Measurements from ENCODE around the gene ADH4. TPM values are rescaled to one million over a fixed set of nuclear protein-coding genes. Genes with fewer than 3 reads are reported as not detected.

ADH4 gene
- total and polyA plus RNA-seq, 10 of the 15 experiments (the other 5 are each of a cell fraction or from before 2014, with no cell fraction given): not detected

DNA sequence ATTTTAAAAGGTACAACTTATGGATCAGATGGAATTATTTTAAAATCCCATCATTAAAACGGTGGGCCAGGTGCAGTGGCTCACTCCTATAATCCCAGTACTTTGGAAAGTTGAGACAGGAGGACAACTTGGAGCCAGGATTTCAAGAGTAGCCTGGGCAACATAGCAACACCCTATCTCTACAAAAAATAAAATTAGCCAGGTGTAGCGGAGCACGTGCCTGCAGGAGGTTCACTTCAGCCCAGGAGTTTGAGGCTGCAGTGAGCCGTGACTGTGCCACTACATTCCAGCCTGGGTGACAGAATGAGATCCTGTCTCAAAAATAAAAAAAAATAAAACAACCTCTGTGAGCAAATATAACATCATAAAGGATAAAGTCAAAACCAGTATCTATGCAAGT lies 66.9 kb downstream of the ADH4 start (continued):
- TF ChIP-seq, protein P1, sequence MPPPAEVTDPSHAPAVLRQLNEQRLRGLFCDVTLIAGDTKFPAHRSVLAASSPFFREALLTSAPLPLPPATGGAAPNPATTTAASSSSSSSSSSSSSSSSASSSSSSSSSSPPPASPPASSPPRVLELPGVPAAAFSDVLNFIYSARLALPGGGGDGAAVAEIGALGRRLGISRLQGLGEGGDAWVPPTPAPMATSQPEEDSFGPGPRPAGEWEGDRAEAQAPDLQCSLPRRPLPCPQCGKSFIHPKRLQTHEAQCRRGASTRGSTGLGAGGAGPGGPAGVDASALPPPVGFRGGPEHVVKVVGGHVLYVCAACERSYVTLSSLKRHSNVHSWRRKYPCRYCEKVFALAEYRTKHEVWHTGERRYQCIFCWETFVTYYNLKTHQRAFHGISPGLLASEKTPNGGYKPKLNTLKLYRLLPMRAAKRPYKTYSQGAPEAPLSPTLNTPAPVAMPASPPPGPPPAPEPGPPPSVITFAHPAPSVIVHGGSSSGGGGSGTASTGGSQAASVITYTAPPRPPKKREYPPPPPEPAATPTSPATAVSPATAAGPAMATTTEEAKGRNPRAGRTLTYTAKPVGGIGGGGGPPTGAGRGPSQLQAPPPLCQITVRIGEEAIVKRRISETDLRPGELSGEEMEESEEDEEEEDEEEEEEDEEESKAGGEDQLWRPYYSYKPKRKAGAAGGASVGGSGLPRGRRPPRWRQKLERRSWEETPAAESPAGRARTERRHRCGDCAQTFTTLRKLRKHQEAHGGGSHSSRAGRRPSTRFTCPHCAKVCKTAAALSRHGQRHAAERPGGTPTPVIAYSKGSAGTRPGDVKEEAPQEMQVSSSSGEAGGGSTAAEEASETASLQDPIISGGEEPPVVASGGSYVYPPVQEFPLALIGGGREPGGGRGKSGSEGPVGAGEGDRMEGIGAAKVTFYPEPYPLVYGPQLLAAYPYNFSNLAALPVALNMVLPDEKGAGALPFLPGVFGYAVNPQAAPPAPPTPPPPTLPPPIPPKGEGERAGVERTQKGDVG (CRISPR knock-in tag; IDR thresholded peaks at IDR 0.05): no peak

DNA sequence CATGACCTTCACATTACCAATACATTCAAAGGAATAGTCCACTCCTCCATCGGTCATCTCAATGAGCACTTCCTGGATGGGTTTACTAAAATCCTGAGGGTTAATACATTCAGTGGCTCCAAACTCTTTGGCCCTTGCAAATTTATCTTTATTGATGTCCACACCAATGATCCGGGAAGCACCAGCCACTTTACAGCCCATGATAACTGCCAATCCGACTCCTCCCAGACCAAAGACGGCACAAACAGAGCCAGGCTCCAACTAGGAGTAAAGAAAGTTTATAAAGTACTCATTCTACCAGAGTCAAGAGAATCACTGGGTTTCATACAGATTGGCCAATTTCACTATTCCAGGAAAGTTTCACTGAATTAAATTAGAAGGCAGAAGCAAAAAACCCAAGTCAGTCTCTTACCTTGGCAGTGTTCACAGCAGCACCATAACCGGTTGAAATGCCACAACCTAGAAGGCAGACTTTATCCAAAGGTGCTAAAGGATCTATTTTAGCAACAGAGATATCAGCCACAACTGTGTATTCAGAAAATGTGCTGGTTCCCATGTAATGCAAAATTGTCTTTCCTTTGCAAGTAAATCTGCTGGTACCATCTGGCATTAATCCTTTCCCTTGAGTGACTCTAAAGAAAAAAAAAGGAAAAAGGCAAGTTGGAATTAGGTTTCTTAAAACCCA lies 67.7 kb downstream of the ADH4 start:
- ATAC-seq (no peak), DNase-seq (ENCODE audit: low read depth, low spot score) (no peak), FAIRE-seq (no peak)
- CTCF ChIA-PET: no interaction called here
- no peaks in the 10 kb centered on the region for H4K20me1 ChIP-seq (ENCODE audit: control insufficient read depth, insufficient read depth)
- in situ Hi-C loops (cut with MboI): loop anchor here (25.0 kb wide), 1 partner anchor 861 kb away; the partner anchor contains the start of gene DNAJB14
- no peaks in the 10 kb centered on the region for H3K27me3 ChIP-seq (replicated peaks in 1 of 2; ENCODE audit: control insufficient read depth in 2 of 2, insufficient read depth in 2 of 2, low read length in 1 of 2)
- H3K9ac ChIP-seq (ENCODE audit: control insufficient read depth, insufficient read depth, low read length): no peak overlapping the region
- no peak overlapping the region for H3K4me3 ChIP-seq
- WGBS (ENCODE audit: insufficient coverage, insufficient replicate concordance, low lambda C conversion rate, missing lambda C conversion rate): 97% methylated on average over 5 of the region's 5 CpGs
- SMC1A ChIA-PET (ENCODE audit: uncharacterized antibody, unreplicated experiment): no interaction called here
- no peak overlapping the region for H3K4me2 ChIP-seq (ENCODE audit: control insufficient read depth, insufficient read depth)
- POLR2A ChIA-PET: no interaction called here
- H2AFZ ChIP-seq (ENCODE audit: control insufficient read depth, low read depth, low read length): no peak overlapping the region
- H3K27ac ChIP-seq (ENCODE audit: control insufficient read depth, insufficient read depth): no peak overlapping the region
- intact Hi-C loops (cut with micrococcal nuclease; ENCODE audit: unreplicated experiment): no loop called here
- H3K79me2 ChIP-seq (ENCODE audit: control insufficient read depth, insufficient read depth, low read length): no peaks in the 10 kb centered on the region
- H3K4me1 ChIP-seq (ENCODE audit: control insufficient read depth, insufficient read depth, low read length): no peaks in the 10 kb centered on the region
- RAD21 ChIA-PET (ENCODE audit: unreplicated experiment): no interaction called here
- no peaks in the 10 kb centered on the region for H3K9me3 ChIP-seq (replicated peaks; ENCODE audit: control insufficient read depth, insufficient read depth, low read length)
- BruUV-seq (replicated peaks): no TSS peak
- peaks cover 1 to 33% of the 10 kb centered on the region in 2 experiments; a peak in 3 of 4 replicates for H3K36me3 ChIP-seq (ENCODE audit: control insufficient read depth in 2 of 2, insufficient read depth in 2 of 2, low read length in 1 of 2)
- TF ChIP-seq, protein P2, sequence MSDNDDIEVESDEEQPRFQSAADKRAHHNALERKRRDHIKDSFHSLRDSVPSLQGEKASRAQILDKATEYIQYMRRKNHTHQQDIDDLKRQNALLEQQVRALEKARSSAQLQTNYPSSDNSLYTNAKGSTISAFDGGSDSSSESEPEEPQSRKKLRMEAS (IDR thresholded peaks at IDR 0.05; ENCODE audit: low read depth, low read length): no peak
- TF ChIP-seq BRCA1 (IDR thresholded peaks at IDR 0.05; ENCODE audit: low read depth, low read length) (no peak), EZH2 (IDR thresholded peaks at IDR 0.05; ENCODE audit: borderline replicate concordance, control insufficient read depth, low read depth, low read length) (no peak), CBX5 (IDR thresholded peaks at IDR 0.05; ENCODE audit: low read depth) (no peak), CHD2 (IDR thresholded peaks at IDR 0.05; ENCODE audit: borderline replicate concordance, low read depth, low read length) (no peak), YBX1 (IDR thresholded peaks at IDR 0.05) (no peak), POLR2A (IDR thresholded peaks at IDR 0.05; ENCODE audit: low read depth, low read length) (no peak), ZNF622 (IDR thresholded peaks at IDR 0.05) (no peak), FOXM1 (IDR thresholded peaks at IDR 0.05; ENCODE audit: low read depth, low read length) (no peak)
- TF ChIP-seq, protein P3, sequence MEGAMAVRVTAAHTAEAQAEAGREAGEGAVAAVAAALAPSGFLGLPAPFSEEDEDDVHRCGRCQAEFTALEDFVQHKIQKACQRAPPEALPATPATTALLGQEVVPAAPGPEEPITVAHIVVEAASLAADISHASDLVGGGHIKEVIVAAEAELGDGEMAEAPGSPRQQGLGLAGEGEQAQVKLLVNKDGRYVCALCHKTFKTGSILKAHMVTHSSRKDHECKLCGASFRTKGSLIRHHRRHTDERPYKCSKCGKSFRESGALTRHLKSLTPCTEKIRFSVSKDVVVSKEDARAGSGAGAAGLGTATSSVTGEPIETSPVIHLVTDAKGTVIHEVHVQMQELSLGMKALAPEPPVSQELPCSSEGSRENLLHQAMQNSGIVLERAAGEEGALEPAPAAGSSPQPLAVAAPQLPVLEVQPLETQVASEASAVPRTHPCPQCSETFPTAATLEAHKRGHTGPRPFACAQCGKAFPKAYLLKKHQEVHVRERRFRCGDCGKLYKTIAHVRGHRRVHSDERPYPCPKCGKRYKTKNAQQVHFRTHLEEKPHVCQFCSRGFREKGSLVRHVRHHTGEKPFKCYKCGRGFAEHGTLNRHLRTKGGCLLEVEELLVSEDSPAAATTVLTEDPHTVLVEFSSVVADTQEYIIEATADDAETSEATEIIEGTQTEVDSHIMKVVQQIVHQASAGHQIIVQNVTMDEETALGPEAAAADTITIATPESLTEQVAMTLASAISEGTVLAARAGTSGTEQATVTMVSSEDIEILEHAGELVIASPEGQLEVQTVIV (IDR thresholded peaks at IDR 0.05; ENCODE audit: borderline replicate concordance, partially characterized antibody): no peak
- TF ChIP-seq, protein P4, sequence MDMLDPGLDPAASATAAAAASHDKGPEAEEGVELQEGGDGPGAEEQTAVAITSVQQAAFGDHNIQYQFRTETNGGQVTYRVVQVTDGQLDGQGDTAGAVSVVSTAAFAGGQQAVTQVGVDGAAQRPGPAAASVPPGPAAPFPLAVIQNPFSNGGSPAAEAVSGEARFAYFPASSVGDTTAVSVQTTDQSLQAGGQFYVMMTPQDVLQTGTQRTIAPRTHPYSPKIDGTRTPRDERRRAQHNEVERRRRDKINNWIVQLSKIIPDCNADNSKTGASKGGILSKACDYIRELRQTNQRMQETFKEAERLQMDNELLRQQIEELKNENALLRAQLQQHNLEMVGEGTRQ (IDR thresholded peaks at IDR 0.05; ENCODE audit: borderline replicate concordance, low read depth, low read length): no peak
- TF ChIP-seq, protein P5, sequence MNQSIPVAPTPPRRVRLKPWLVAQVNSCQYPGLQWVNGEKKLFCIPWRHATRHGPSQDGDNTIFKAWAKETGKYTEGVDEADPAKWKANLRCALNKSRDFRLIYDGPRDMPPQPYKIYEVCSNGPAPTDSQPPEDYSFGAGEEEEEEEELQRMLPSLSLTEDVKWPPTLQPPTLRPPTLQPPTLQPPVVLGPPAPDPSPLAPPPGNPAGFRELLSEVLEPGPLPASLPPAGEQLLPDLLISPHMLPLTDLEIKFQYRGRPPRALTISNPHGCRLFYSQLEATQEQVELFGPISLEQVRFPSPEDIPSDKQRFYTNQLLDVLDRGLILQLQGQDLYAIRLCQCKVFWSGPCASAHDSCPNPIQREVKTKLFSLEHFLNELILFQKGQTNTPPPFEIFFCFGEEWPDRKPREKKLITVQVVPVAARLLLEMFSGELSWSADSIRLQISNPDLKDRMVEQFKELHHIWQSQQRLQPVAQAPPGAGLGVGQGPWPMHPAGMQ (IDR thresholded peaks at IDR 0.05; ENCODE audit: borderline replicate concordance): no peak
